Esophagus muscularis mucosa (tissue), 3 donors: ENCODE data around the gene UTP15.

Source experiments
- CTCF ChIP-seq, 3 experiments: fragments of 200-600 bp in 2 of 3; fragments of 450-650 bp in 1 of 3; sonication (generic) in 2 of 3; IDR thresholded peaks; one replicate each; pipeline ENCODE4 v1.5.1; 2017 to 2019; ENCODE audit warnings: antibody characterized with exemption in 3 of 3, mild to moderate bottlenecking in 2 of 3, moderate library complexity in 1 of 3
- POLR2A ChIP-seq: fragments of 450-650 bp; IDR thresholded peaks from one replicate; pipeline ENCODE4 v1.6.1; 2017; ENCODE audit warnings: antibody characterized with exemption, moderate library complexity, mild to moderate bottlenecking, low read depth

GRCh38 chr5:73612799-73613198 lies 47.3 kb downstream of the UTP15 start:
- TF ChIP-seq POLR2A (no peak), CTCF (IDR thresholded peaks at IDR 0.05) (no peak)
